Tibial nerve (tissue), 4 donors: ENCODE data around the gene CPNE6. TPM values are rescaled to one million over a fixed set of nuclear protein-coding genes. Genes with fewer than 3 reads are reported as not detected.
A peak's percentile ranks its signal among the peaks of the same experiment; 100 is the strongest.

Experiments
- DNase-seq, 2 donors: peaks; one replicate each; pipeline ENCODE4 v3.0.0-alpha.2; 2019; ENCODE audit warnings: low spot score in 2 of 2
- H3K27ac ChIP-seq, 4 donors: fragments of 200-600 bp; sonication (generic) in 3 of 4; one replicate each; pipeline ENCODE4 v1.5.1; 2017 to 2019; ENCODE audit warnings: mild to moderate bottlenecking in 1 of 4
- H3K27me3 ChIP-seq, 2 donors: fragments of 200-600 bp; sonication (generic) in 1 of 2; one replicate each; pipeline versions ENCODE4 v1.5.1 to v1.6.0; 2017 to 2019
- H3K36me3 ChIP-seq, 3 donors: fragments of 200-600 bp; sonication (generic); one replicate each; pipeline ENCODE4 v1.5.1; 2018 to 2019
- H3K4me1 ChIP-seq, 4 donors: fragments of 200-600 bp; sonication (generic) in 3 of 4; one replicate each; pipeline ENCODE4 v1.5.1; 2017 to 2019
- H3K4me3 ChIP-seq, 4 donors: fragments of 200-600 bp; sonication (generic) in 3 of 4; one replicate each; pipeline ENCODE4 v1.5.1; 2017 to 2019; ENCODE audit warnings: mild to moderate bottlenecking in 1 of 4, moderate library complexity in 1 of 4
- H3K9me3 ChIP-seq, 4 donors: fragments of 200-600 bp; sonication (generic) in 3 of 4; one replicate each; pipeline ENCODE4 v1.5.1; 2017 to 2019
- CTCF ChIP-seq, 5 experiments: fragments of 200-600 bp in 3 of 5; fragments of 450-650 bp in 2 of 5; sonication (generic) in 3 of 5; IDR thresholded peaks; one replicate each; pipeline ENCODE4 v1.5.1; 2016 to 2019; ENCODE audit warnings: antibody characterized with exemption in 5 of 5, mild to moderate bottlenecking in 3 of 5, moderate library complexity in 2 of 5
- EP300 ChIP-seq, 2 donors: sonication (generic); formaldehyde crosslinking; IDR thresholded peaks; one replicate each; pipeline ENCODE4 v1.6.1; 2017; ENCODE audit warnings: antibody characterized with exemption in 2 of 2, mild to moderate bottlenecking in 1 of 2
- POLR2A ChIP-seq, 2 donors: fragments of 450-650 bp; IDR thresholded peaks; one replicate each; pipeline ENCODE4 v1.6.1; 2017; ENCODE audit warnings: antibody characterized with exemption in 2 of 2, mild to moderate bottlenecking in 2 of 2, moderate library complexity in 2 of 2
- WGBS, 2 donors: methylation state at CpG; one replicate each; pipeline ENCODE4 v1.1.5; 2018; 5-methylcytosine and 5-hydroxymethylcytosine counted together
- total RNA-seq, 4 donors: library from RNA; depleted of rRNA; stranded (reverse); fragments of >200 nt; gene quantifications; one replicate each; pipeline ENCODE4 v1.1.0, GENCODE V29; 2016

The CPNE6 gene
- total RNA-seq, 4 donors from 2014 or later, result not detected

- H3K36me3 ChIP-seq, result no peaks in the 10 kb centered on the region
- WGBS, 2 donors, result 30 to 44% methylated on average over 20 to 23 of the region's 26 CpGs
- H3K4me1 ChIP-seq, result peaks cover 0 to 14% (median 3%) of the 10 kb centered on the region in 4 donors
- H3K4me3 ChIP-seq, result peak overlapping the region; percentile 32 to 67 (median 50)
- TF ChIP-seq CTCF (IDR thresholded peaks at IDR 0.05), result no peak
- no peak for TF ChIP-seq EP300 (IDR thresholded peaks at IDR 0.05)
- no peak for TF ChIP-seq POLR2A (IDR thresholded peaks at IDR 0.05)
- H3K9me3 ChIP-seq, result no peaks in the 10 kb centered on the region
- H3K27ac ChIP-seq, result peak overlapping the region in 2 of 4 donors; percentile 53 to 82
- peaks cover 0 to 40% of the 10 kb centered on the region in 2 donors for H3K27me3 ChIP-seq
- no peak for DNase-seq
Measured at GRCh38 chr14:24081739-24082211, 10.4 kb downstream of the CPNE6 start.

- Histone ChIP-seq H3K9me3 (no peaks in the 10 kb centered on the region), H3K27me3 (peaks cover 0 to 38% of the 10 kb centered on the region in 2 donors), H3K36me3 (no peaks in the 10 kb centered on the region), H3K27ac (no peak overlapping the region), H3K4me1 (peaks cover 0 to 14% (median 3%) of the 10 kb centered on the region in 4 donors), H3K4me3 (no peak overlapping the region)
- WGBS, 2 donors, result 79 to 95% methylated on average over 5 of the region's 5 CpGs
- no peak for DNase-seq
- TF ChIP-seq EP300 (IDR thresholded peaks at IDR 0.05), result no peak
- no peak for TF ChIP-seq POLR2A (IDR thresholded peaks at IDR 0.05)
- TF ChIP-seq CTCF (IDR thresholded peaks at IDR 0.05), result no peak
Measured at GRCh38 chr14:24082411-24083080, 11.2 kb downstream of the CPNE6 start.

- Histone ChIP-seq H3K4me1 (peaks cover 0 to 14% (median 3%) of the 10 kb centered on the region in 4 donors), H3K27ac (no peak overlapping the region), H3K36me3 (no peaks in the 10 kb centered on the region), H3K4me3 (no peak overlapping the region), H3K27me3 (peaks cover 0 to 32% of the 10 kb centered on the region in 2 donors), H3K9me3 (no peaks in the 10 kb centered on the region)
- WGBS, 2 donors, result 87% methylated on average over 3 of the region's 3 CpGs
- TF ChIP-seq POLR2A (IDR thresholded peaks at IDR 0.05) (no peak), CTCF (IDR thresholded peaks at IDR 0.05) (no peak), EP300 (IDR thresholded peaks at IDR 0.05) (no peak)
- DNase-seq, result no peak
Measured at GRCh38 chr14:24083462-24083861, 12.1 kb downstream of the CPNE6 start.

- H3K27ac ChIP-seq, result no peak overlapping the region
- peaks cover 0 to 22% of the 10 kb centered on the region in 2 donors for H3K27me3 ChIP-seq
- no peaks in the 10 kb centered on the region for H3K36me3 ChIP-seq
- 75 to 84% methylated on average over 2 of the region's 2 CpGs for WGBS, 2 donors
- no peak for TF ChIP-seq POLR2A (IDR thresholded peaks at IDR 0.05)
- no peak for TF ChIP-seq EP300 (IDR thresholded peaks at IDR 0.05)
- TF ChIP-seq CTCF (IDR thresholded peaks at IDR 0.05), result no peak
- H3K4me1 ChIP-seq, result peaks cover 0 to 14% (median 3%) of the 10 kb centered on the region in 4 donors
- no peak for DNase-seq
- no peaks in the 10 kb centered on the region for H3K9me3 ChIP-seq
- H3K4me3 ChIP-seq, result no peak overlapping the region
Measured at GRCh38 chr14:24084440-24084839, 13.1 kb downstream of the CPNE6 start.

- TF ChIP-seq CTCF (IDR thresholded peaks at IDR 0.05), result no peak
- TF ChIP-seq POLR2A (IDR thresholded peaks at IDR 0.05), result no peak
- no peak for TF ChIP-seq EP300 (IDR thresholded peaks at IDR 0.05)
- Histone ChIP-seq H3K27me3 (peaks cover 0 to 15% of the 10 kb centered on the region in 2 donors), H3K27ac (no peak overlapping the region), H3K9me3 (no peaks in the 10 kb centered on the region), H3K4me1 (peaks cover 0 to 14% (median 3%) of the 10 kb centered on the region in 4 donors), H3K4me3 (no peak overlapping the region), H3K36me3 (no peaks in the 10 kb centered on the region)
- no peak for DNase-seq
- 86 to 94% methylated on average over 3 of the region's 3 CpGs for WGBS, 2 donors
Measured at GRCh38 chr14:24085215-24085614, 13.9 kb downstream of the CPNE6 start.
